WI38 (cell line): ENCODE results near the gene PLEKHO1.

Experiments used
- H3K4me3 ChIP-seq: 2 replicates; pipeline ENCODE4 v1.5.1; 2011; ENCODE audit warnings: low read depth, mild to moderate bottlenecking, control low read depth, low read length
- CTCF ChIP-seq: IDR thresholded peaks from 2 replicates; pipeline ENCODE4 v1.5.1; 2012; ENCODE audit warnings: low read depth, mild to moderate bottlenecking, control low read depth, low read length

PLEKHO1 gene

GRCh38 chr1:150164224-150164623, 14.5 kb downstream of the PLEKHO1 start:
- H3K4me3 ChIP-seq: no peak overlapping the region
- TF ChIP-seq CTCF: no peak

GRCh38 chr1:150164779-150165178, 15.1 kb downstream of the PLEKHO1 start:
- H3K4me3 ChIP-seq: no peak overlapping the region
- no peak for TF ChIP-seq CTCF

- H3K4me3 ChIP-seq: no peak overlapping the region
- TF ChIP-seq CTCF: peak; percentile 76
Observed at GRCh38 chr1:150165622-150166612, 16.2 kb downstream of the PLEKHO1 start.

- no peak overlapping the region for H3K4me3 ChIP-seq
- TF ChIP-seq CTCF: peak; percentile 64
Observed at GRCh38 chr1:150168960-150169601, 19.4 kb downstream of the PLEKHO1 start.

GRCh38 chr1:150171801-150172200, 22.1 kb downstream of the PLEKHO1 start:
- no peak for TF ChIP-seq CTCF
- H3K4me3 ChIP-seq: no peak overlapping the region

GRCh38 chr1:150173141-150173585, 23.4 kb downstream of the PLEKHO1 start:
- no peak overlapping the region for H3K4me3 ChIP-seq
- TF ChIP-seq CTCF: no peak

- TF ChIP-seq CTCF: no peak
- no peak overlapping the region for H3K4me3 ChIP-seq
Observed at GRCh38 chr1:150176593-150176992, 26.9 kb downstream of the PLEKHO1 start.
